GM20000 (cell line): ENCODE results near the gene KRT72.

Experiments used
- DNase-seq: peaks from one replicate; pipeline ENCODE4 v3.0.0; 2012; ENCODE audit warnings: low spot score
- TF ChIP-seq, protein P1 (sequence below): IDR thresholded peaks from 2 replicates; pipeline ENCODE4 v1.5.1; 2012; ENCODE audit warnings: mild to moderate bottlenecking, control low read depth; ENCODE audit errors: extremely low read depth, missing control alignments

KRT72 gene

DNA sequence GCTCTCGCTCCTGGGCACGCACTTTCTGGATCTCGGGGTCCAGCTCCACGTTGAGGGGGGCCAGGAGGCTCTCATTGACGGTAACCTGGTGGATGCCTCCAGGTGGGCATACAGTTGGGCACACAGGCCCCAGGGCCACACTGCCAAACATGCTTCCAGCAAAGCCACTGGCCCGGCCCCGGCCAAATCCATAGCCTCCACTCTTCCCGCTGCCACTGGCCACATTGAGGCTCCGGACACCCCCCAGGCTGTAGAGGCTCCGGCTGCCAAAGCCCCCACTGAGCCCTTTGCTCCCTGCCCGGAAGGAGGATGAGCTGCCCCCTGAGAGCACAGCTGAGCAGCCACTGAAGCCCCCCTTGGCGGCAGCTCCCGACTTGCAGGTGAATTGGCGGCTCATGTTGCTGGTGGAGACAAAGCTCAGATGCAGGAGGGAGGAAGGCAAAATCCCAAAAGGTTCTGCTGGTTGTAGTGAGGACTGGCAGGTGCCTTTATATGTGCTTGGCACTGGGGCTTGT lies 48.5 kb downstream of the KRT72 start, which contains the start of gene KRT71:
Gene KRT71, minus strand, starts transcription at position 465 of the 515 bp plus-strand sequence. Its CDS starts 68 bp downstream, at position 397.
- TF ChIP-seq, protein P1, sequence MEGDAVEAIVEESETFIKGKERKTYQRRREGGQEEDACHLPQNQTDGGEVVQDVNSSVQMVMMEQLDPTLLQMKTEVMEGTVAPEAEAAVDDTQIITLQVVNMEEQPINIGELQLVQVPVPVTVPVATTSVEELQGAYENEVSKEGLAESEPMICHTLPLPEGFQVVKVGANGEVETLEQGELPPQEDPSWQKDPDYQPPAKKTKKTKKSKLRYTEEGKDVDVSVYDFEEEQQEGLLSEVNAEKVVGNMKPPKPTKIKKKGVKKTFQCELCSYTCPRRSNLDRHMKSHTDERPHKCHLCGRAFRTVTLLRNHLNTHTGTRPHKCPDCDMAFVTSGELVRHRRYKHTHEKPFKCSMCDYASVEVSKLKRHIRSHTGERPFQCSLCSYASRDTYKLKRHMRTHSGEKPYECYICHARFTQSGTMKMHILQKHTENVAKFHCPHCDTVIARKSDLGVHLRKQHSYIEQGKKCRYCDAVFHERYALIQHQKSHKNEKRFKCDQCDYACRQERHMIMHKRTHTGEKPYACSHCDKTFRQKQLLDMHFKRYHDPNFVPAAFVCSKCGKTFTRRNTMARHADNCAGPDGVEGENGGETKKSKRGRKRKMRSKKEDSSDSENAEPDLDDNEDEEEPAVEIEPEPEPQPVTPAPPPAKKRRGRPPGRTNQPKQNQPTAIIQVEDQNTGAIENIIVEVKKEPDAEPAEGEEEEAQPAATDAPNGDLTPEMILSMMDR: no peak
- no peak for DNase-seq

GRCh38 chr12:52552055-52552454 lies 49.2 kb downstream of the KRT72 start:
- TF ChIP-seq, protein P1: no peak
- no peak for DNase-seq

DNA sequence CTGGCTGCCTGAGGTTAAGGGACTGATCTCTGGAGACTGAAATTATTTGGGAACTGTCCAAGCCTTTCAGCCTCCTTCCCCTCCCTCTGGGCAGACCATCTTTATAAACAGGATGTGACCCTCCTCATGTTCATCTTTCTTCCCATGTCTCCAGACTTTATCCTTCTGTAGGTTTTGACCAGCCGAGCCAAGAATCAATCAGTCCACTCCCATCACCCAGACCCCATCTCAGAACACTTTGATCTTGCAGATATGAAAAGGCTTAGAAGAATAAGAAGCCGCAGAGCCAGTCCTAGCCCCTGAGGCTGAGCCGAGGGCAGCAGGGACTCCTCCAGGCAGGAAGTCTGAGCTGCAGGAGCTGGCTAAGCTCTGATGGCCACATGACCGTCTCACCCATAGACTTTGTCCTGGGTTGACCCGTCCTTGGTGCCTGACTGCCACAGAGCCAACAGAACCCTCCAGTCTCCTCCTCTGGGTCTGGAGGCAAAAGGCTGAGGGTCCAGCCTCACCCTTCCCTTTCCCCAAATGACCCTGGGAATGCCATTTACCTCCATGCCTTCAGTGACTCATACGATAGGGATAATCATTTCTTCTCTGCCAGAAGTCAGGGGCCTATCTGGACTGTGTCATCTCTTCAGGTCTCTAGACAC lies 49.9 kb downstream of the KRT72 start:
- TF ChIP-seq, protein P1: no peak
- DNase-seq: no peak

DNA sequence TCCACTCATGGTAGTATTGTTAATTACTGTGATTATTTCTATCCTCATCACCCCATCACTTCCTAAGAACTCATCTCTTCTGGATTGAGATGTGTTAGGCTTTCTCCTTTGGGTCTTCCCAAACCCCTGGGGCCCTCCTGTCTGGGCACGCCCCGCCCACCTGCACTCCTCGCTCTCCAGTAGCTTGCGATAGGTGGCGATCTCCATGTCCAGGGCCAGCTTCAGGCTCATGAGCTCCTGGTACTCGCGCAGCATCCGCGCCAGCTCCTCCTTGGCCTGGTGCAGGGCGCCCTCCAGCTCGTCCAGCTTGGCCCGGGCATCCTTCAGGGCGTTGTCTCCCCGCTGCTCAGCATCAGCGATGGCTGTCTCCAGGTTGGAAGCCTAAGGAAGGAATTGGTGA lies 55.1 kb downstream of the KRT72 start:
- TF ChIP-seq, protein P1: no peak
- DNase-seq: no peak

- TF ChIP-seq, protein P1: no peak
- DNase-seq: no peak
Measured at GRCh38 chr12:52543985-52544883, 57.0 kb downstream of the KRT72 start.

DNA sequence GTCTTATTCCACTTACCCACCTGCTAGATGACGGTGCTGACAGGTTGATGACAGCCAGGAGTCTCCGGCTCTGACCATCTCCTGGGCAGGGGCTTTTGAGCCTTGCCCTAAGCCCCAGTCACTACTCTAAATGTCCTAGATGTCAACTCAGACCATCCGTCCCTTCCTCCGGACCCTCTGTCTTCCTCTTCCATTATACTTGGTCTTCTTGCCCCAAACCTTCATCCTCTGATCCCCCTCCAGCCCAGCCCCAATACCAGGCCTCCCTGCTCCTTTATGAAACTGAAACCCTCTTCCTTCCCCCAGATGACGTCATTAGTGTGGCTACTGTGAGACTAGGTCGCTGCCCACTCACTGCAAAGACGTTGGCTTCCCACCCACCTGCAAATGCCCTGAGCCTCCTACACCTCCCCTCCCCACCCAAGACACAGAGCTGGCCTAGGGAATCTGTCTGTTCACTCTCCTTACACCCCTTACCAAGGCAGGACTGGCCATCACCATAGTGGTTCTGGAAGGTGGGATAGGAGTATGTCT lies 58.4 kb downstream of the KRT72 start:
- DNase-seq: no peak

More for the DNA sequence above, 58.4 kb downstream of the KRT72 start:
- TF ChIP-seq, protein P1: no peak
